ENCODE data around the gene POLR2L.
A peak's percentile ranks its signal among the peaks of the same experiment; 100 is the strongest.

The POLR2L gene

DNA sequence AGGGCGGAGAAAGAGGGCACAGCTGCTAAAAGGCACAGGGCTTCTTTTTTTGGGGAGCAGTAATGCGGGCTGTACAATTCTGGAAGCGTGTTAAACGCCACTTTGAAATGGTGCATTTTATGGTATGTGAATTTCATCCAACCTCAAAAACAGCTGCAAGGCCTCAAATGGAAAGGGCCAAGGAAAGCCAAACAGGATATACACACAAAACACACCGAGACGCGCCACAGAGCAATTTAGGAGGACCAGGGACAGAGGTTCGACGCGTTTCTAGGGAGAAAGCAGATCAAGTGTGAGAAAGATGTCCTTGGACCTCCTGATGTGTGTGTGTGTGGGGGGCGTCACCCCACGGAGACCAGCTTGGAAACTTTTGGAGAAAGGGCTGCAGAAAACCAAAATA lies 31.4 kb upstream of the POLR2L start:
- Histone ChIP-seq H3K23ac (ENCODE audit: low read depth, low read length, poor library complexity) (no peak overlapping the region), H4K8ac (ENCODE audit: low read depth, low read length) (no peak overlapping the region), H3K9me3 (replicated peaks in 1 of 2; ENCODE audit: control insufficient read depth in 2 of 2, insufficient read depth in 1 of 2, low read depth in 1 of 2, low read length in 2 of 2) (no peaks in the 10 kb centered on the region), H3K4me1 (ENCODE audit: control insufficient read depth in 2 of 2, insufficient read depth in 1 of 2, low read depth in 1 of 2, low read length in 2 of 2) (peaks cover 0 to 4% of the 10 kb centered on the region in 2 donors), H3K4ac (ENCODE audit: low read length) (no peak overlapping the region), H3K27ac (replicated peaks; ENCODE audit: low read length) (no peak overlapping the region), H2AFZ (ENCODE audit: low read length) (no peak overlapping the region), H3K4me2 (ENCODE audit: insufficient read depth, low read length, poor library complexity, severe bottlenecking) (no peak overlapping the region), H3K9ac (ENCODE audit: low read depth, low read length, poor library complexity) (no peak overlapping the region), H3K36me3 (replicated peaks in 1 of 2; ENCODE audit: control insufficient read depth in 2 of 2, insufficient read depth in 2 of 2, low read length in 2 of 2) (peaks cover 18 to 37% of the 10 kb centered on the region in 2 donors), H3K4me3 (ENCODE audit: low read length in 2 of 2) (no peak overlapping the region), H3K14ac (ENCODE audit: low read length) (no peak overlapping the region), H2BK5ac (ENCODE audit: low read length) (no peak overlapping the region), H2BK12ac (ENCODE audit: low read length) (no peak overlapping the region), H3K79me1 (ENCODE audit: low read depth, low read length) (peaks cover 4% of the 10 kb centered on the region), H2BK120ac (ENCODE audit: low read depth, low read length) (no peak overlapping the region), H4K91ac (ENCODE audit: low read depth, low read length, poor library complexity) (no peak overlapping the region), H3K27me3 (ENCODE audit: control insufficient read depth in 3 of 3, insufficient read depth in 3 of 3, low read depth in 1 of 3, low read length in 3 of 3) (no peaks in the 10 kb centered on the region), H2BK15ac (ENCODE audit: low read length) (no peak overlapping the region), H2AK5ac (ENCODE audit: low read depth, low read length) (no peak overlapping the region), H3K18ac (ENCODE audit: low read length) (no peak overlapping the region)
- no CpG with 5 or more reads among the region's 12 CpGs for WGBS, 2 donors (ENCODE audit: extremely low coverage in 2 of 2, insufficient read length in 2 of 2, insufficient replicate concordance in 1 of 2)
- no peak for DNase-seq (ENCODE audit: low spot score)

DNA sequence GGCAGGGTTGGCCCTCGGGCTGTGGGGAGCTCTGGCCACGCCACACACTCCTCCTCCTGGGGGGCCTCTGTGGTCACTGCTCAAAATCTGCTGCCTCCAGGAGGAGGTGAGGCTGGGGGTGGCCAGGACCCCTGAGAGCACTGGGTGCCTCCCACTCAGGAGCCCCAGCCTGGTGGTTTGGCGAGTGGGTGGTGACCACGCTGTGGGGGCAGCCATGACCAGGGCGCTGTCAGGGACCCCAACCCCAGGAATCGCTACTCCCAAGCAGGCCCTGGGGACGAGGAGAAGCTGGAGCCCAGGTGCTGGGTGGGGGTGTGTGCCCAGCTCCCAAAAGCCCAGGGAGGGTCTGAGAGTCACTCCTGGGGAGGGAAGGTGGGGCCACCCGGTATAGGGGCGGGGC lies 30.5 kb upstream of the POLR2L start:
- Histone ChIP-seq H3K9me3 (replicated peaks in 1 of 2; ENCODE audit: control insufficient read depth in 2 of 2, insufficient read depth in 1 of 2, low read depth in 1 of 2, low read length in 2 of 2) (no peaks in the 10 kb centered on the region), H4K91ac (ENCODE audit: low read depth, low read length, poor library complexity) (no peak overlapping the region), H3K14ac (ENCODE audit: low read length) (no peak overlapping the region), H2BK15ac (ENCODE audit: low read length) (no peak overlapping the region), H3K79me1 (ENCODE audit: low read depth, low read length) (peaks cover 7% of the 10 kb centered on the region), H2BK120ac (ENCODE audit: low read depth, low read length) (no peak overlapping the region), H3K4me2 (ENCODE audit: insufficient read depth, low read length, poor library complexity, severe bottlenecking) (no peak overlapping the region), H3K27me3 (ENCODE audit: control insufficient read depth in 3 of 3, insufficient read depth in 3 of 3, low read depth in 1 of 3, low read length in 3 of 3) (no peaks in the 10 kb centered on the region), H3K23ac (ENCODE audit: low read depth, low read length, poor library complexity) (peak overlapping the region; percentile 89), H3K9ac (ENCODE audit: low read depth, low read length, poor library complexity) (peak overlapping the region; percentile 51), H3K4me1 (ENCODE audit: control insufficient read depth in 2 of 2, insufficient read depth in 1 of 2, low read depth in 1 of 2, low read length in 2 of 2) (peaks cover 0 to 4% of the 10 kb centered on the region in 2 donors), H3K4me3 (ENCODE audit: low read length in 2 of 2) (no peak overlapping the region), H3K18ac (ENCODE audit: low read length) (no peak overlapping the region), H3K27ac (replicated peaks; ENCODE audit: low read length) (no peak overlapping the region), H4K8ac (ENCODE audit: low read depth, low read length) (no peak overlapping the region), H3K4ac (ENCODE audit: low read length) (no peak overlapping the region), H2AFZ (ENCODE audit: low read length) (no peak overlapping the region), H3K36me3 (replicated peaks in 1 of 2; ENCODE audit: control insufficient read depth in 2 of 2, insufficient read depth in 2 of 2, low read length in 2 of 2) (peaks cover 18 to 36% of the 10 kb centered on the region in 2 donors), H2AK5ac (ENCODE audit: low read depth, low read length) (no peak overlapping the region), H2BK5ac (ENCODE audit: low read length) (peak overlapping the region; percentile 69), H2BK12ac (ENCODE audit: low read length) (no peak overlapping the region)
- no peak for DNase-seq (ENCODE audit: low spot score)
- no CpG with 5 or more reads among the region's 9 CpGs for WGBS, 2 donors (ENCODE audit: extremely low coverage in 2 of 2, insufficient read length in 2 of 2, insufficient replicate concordance in 1 of 2)

DNA sequence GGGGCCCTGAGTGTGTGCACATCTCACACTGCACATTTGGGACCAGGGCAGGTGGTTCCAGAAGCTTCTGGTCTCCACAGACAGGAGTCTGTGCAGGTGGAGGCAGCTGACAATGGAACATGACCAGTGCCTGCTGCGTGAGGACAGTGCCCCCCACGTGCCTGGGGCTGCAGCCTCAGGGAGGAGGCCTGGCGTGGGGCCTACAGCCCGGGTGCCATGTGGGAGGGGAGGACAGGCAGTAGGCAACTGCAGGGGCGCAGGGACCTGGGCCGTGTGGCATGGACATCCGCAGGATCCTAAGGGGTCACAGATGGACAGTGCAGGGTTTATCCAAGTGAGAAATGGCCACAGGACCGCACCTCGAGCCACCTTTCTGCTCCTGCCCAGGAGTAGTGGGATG lies 29.1 kb upstream of the POLR2L start:
- H3K4me2 ChIP-seq (ENCODE audit: insufficient read depth, low read length, poor library complexity, severe bottlenecking): no peak overlapping the region
- H3K27ac ChIP-seq (replicated peaks; ENCODE audit: low read length): no peak overlapping the region
- peak overlapping the region; percentile 89 for H3K23ac ChIP-seq (ENCODE audit: low read depth, low read length, poor library complexity)
- H3K4me1 ChIP-seq (ENCODE audit: control insufficient read depth in 2 of 2, insufficient read depth in 1 of 2, low read depth in 1 of 2, low read length in 2 of 2): peaks cover 0 to 4% of the 10 kb centered on the region in 2 donors
- no CpG with 5 or more reads among the region's 9 CpGs for WGBS, 2 donors (ENCODE audit: extremely low coverage in 2 of 2, insufficient read length in 2 of 2, insufficient replicate concordance in 1 of 2)
- H2AFZ ChIP-seq (ENCODE audit: low read length): no peak overlapping the region
- peak overlapping the region; percentile 47 for H3K14ac ChIP-seq (ENCODE audit: low read length)
- no peak overlapping the region for H3K4me3 ChIP-seq (ENCODE audit: low read length in 2 of 2)
- H4K8ac ChIP-seq (ENCODE audit: low read depth, low read length): no peak overlapping the region
- no peak overlapping the region for H3K4ac ChIP-seq (ENCODE audit: low read length)
- no peak for DNase-seq (ENCODE audit: low spot score)
- no peak overlapping the region for H4K91ac ChIP-seq (ENCODE audit: low read depth, low read length, poor library complexity)
- H3K9me3 ChIP-seq (replicated peaks in 1 of 2; ENCODE audit: control insufficient read depth in 2 of 2, insufficient read depth in 1 of 2, low read depth in 1 of 2, low read length in 2 of 2): no peaks in the 10 kb centered on the region
- H3K27me3 ChIP-seq (ENCODE audit: control insufficient read depth in 3 of 3, insufficient read depth in 3 of 3, low read depth in 1 of 3, low read length in 3 of 3): no peaks in the 10 kb centered on the region
- no peak overlapping the region for H3K9ac ChIP-seq (ENCODE audit: low read depth, low read length, poor library complexity)
- H2BK120ac ChIP-seq (ENCODE audit: low read depth, low read length): no peak overlapping the region
- H2AK5ac ChIP-seq (ENCODE audit: low read depth, low read length): no peak overlapping the region
- H3K36me3 ChIP-seq (replicated peaks in 1 of 2; ENCODE audit: control insufficient read depth in 2 of 2, insufficient read depth in 2 of 2, low read length in 2 of 2): peaks cover 12 to 34% of the 10 kb centered on the region in 2 donors
- peaks cover 5% of the 10 kb centered on the region for H3K79me1 ChIP-seq (ENCODE audit: low read depth, low read length)
- H3K18ac ChIP-seq (ENCODE audit: low read length): no peak overlapping the region
- peak overlapping the region; percentile 22 for H2BK12ac ChIP-seq (ENCODE audit: low read length)
- H2BK5ac ChIP-seq (ENCODE audit: low read length): no peak overlapping the region
- H2BK15ac ChIP-seq (ENCODE audit: low read length): no peak overlapping the region

DNA sequence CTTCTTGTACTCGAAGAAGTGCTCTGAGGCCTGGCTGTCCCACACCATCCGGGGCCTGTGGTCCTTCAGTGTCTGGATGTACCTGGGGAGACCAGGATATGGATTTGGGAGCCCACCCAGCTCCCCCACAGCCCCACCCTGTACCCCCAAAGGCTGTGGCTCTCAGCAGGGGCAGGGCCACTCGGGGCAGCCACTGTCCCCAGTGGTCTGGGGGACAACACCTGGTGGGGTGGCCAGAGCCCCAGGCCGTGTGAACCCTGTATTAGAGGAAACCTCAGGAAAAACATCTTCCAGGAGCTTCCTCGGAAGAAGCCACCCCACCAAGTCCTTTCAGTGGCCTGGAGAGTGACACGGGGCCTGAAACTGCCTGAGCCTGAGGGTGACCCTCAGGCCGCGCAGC lies 28.1 kb upstream of the POLR2L start:
- H3K18ac ChIP-seq (ENCODE audit: low read length): no peak overlapping the region
- no peak overlapping the region for H3K4ac ChIP-seq (ENCODE audit: low read length)
- H2AFZ ChIP-seq (ENCODE audit: low read length): no peak overlapping the region
- no CpG with 5 or more reads among the region's 8 CpGs for WGBS, 2 donors (ENCODE audit: extremely low coverage in 2 of 2, insufficient read length in 2 of 2, insufficient replicate concordance in 1 of 2)
- H4K8ac ChIP-seq (ENCODE audit: low read depth, low read length): no peak overlapping the region
- no peak overlapping the region for H2AK5ac ChIP-seq (ENCODE audit: low read depth, low read length)
- H3K4me2 ChIP-seq (ENCODE audit: insufficient read depth, low read length, poor library complexity, severe bottlenecking): no peak overlapping the region
- peaks cover 0 to 4% of the 10 kb centered on the region in 2 donors for H3K4me1 ChIP-seq (ENCODE audit: control insufficient read depth in 2 of 2, insufficient read depth in 1 of 2, low read depth in 1 of 2, low read length in 2 of 2)
- no peak overlapping the region for H3K14ac ChIP-seq (ENCODE audit: low read length)
- H3K4me3 ChIP-seq (ENCODE audit: low read length in 2 of 2): no peak overlapping the region
- no peak overlapping the region for H4K91ac ChIP-seq (ENCODE audit: low read depth, low read length, poor library complexity)
- H3K36me3 ChIP-seq (replicated peaks in 1 of 2; ENCODE audit: control insufficient read depth in 2 of 2, insufficient read depth in 2 of 2, low read length in 2 of 2): peaks cover 8 to 33% of the 10 kb centered on the region in 2 donors
- H3K79me1 ChIP-seq (ENCODE audit: low read depth, low read length): peaks cover 5% of the 10 kb centered on the region
- H3K9ac ChIP-seq (ENCODE audit: low read depth, low read length, poor library complexity): peak overlapping the region; percentile 21
- H3K23ac ChIP-seq (ENCODE audit: low read depth, low read length, poor library complexity): peak overlapping the region; percentile 98
- H2BK5ac ChIP-seq (ENCODE audit: low read length): no peak overlapping the region
- H3K9me3 ChIP-seq (replicated peaks in 1 of 2; ENCODE audit: control insufficient read depth in 2 of 2, insufficient read depth in 1 of 2, low read depth in 1 of 2, low read length in 2 of 2): no peaks in the 10 kb centered on the region
- no peak overlapping the region for H3K27ac ChIP-seq (replicated peaks; ENCODE audit: low read length)
- H2BK120ac ChIP-seq (ENCODE audit: low read depth, low read length): no peak overlapping the region
- no peak overlapping the region for H2BK15ac ChIP-seq (ENCODE audit: low read length)
- H2BK12ac ChIP-seq (ENCODE audit: low read length): no peak overlapping the region
- no peaks in the 10 kb centered on the region for H3K27me3 ChIP-seq (ENCODE audit: control insufficient read depth in 3 of 3, insufficient read depth in 3 of 3, low read depth in 1 of 3, low read length in 3 of 3)
- no peak for DNase-seq (ENCODE audit: low spot score)
